Myometrial cell (primary cell): Measurements from ENCODE around the gene BTNL3. TPM values are rescaled to one million over a fixed set of nuclear protein-coding genes. Genes with fewer than 3 reads are reported as not detected.

Experiments used
- total RNA-seq: library from RNA; depleted of rRNA; stranded (reverse); fragments of >200 nt; gene quantifications from 2 replicates; pipeline ENCODE4 v1.2.3, GENCODE V29; 2015

BTNL3 gene, protein sequence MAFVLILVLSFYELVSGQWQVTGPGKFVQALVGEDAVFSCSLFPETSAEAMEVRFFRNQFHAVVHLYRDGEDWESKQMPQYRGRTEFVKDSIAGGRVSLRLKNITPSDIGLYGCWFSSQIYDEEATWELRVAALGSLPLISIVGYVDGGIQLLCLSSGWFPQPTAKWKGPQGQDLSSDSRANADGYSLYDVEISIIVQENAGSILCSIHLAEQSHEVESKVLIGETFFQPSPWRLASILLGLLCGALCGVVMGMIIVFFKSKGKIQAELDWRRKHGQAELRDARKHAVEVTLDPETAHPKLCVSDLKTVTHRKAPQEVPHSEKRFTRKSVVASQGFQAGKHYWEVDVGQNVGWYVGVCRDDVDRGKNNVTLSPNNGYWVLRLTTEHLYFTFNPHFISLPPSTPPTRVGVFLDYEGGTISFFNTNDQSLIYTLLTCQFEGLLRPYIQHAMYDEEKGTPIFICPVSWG
- total RNA-seq: not detected in 2 replicates

DNA sequence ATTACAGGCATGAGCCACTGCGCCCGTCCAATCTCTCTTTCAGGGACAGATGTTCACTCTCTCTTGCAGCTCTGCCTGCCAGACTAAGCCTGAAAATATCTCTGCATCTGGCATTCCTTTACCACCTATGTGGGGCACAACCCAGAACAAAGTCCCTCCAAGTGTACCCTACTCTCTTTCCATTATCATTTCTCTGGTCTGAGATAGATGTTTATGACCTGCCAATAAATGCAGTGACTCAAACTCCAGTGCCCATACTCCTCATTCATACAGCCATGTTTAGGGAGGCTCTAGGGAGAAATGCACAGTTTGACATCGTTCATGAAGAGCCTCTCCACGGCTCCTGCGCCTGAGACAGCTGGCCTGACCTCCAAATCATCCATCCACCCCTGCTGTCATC lies at the start of gene BTNL3:
Gene BTNL3 (plus strand): TSS at position 255 of the 400 bp plus-strand sequence. CDS start 183 bp downstream, outside the sequence.

DNA sequence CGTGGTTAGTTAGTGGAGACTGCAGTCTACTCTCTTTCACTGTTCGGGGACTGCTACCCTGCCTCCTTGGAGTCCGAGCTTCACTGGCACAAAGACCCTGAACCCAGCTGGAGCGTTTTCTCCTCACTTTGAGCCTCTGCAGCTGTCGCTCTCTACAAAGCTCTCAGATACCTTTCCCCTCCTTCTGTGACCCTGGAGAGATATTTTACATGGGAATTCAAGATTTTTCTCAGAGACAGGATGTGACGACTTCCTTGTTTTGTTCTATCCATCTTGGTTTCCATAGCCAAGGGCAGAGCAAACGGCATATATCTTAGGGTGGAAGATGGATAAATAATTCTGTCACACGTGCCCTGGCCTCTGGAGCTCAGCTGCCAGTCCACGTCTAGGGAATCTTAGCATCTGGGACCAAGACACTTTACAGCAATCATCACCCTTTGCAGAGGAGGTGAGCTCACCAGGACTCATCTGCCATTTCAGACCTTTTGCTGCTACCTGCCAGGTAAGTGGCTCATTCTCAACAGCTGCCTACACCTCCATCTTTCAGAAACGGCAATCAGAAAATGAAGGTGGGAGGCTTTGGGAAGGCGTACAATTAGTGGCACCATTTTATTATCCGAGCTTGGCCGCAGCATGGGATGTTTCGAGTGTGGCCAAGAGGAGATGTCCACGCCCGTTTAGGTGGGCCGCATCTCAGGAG lies 51.4 kb downstream of the BTNL3 start, which contains the start of gene BTNL9:
Gene BTNL9 (plus strand): TSS at position 336 of the 700 bp plus-strand sequence. CDS start 5,224 bp downstream, outside the sequence.

Other genes starting within 250 kb of the BTNL3 start
- not detected in 2 replicates for gene OR2Y1, start 248.8 kb upstream of the BTNL3 start, total RNA-seq
- 153 and 161 TPM in 2 replicates for gene MGAT1, start 186.0 kb upstream of the BTNL3 start, total RNA-seq
- gene ZFP62, start 127.6 kb upstream of the BTNL3 start, total RNA-seq: 2.9 and 6.9 TPM in 2 replicates
- not detected in 2 replicates for gene BTNL8, start 89.7 kb upstream of the BTNL3 start, total RNA-seq
- not detected in 2 replicates for gene BTNL9, start 51.4 kb downstream of the BTNL3 start, total RNA-seq
- gene OR2V1, start 142.3 kb downstream of the BTNL3 start, total RNA-seq: not detected in 2 replicates
- not detected in 2 replicates for gene OR2V2, start 158.7 kb downstream of the BTNL3 start, total RNA-seq
- gene TRIM7, start 216.3 kb downstream of the BTNL3 start, total RNA-seq: 3.2 and 4.6 TPM in 2 replicates
- gene TRIM41, start 234.4 kb downstream of the BTNL3 start, total RNA-seq: 9.9 and 14.7 TPM in 2 replicates